Fibroblast of lung (primary cell): ENCODE data around the gene SERAC1. TPM values are rescaled to one million over a fixed set of nuclear protein-coding genes. Genes with fewer than 3 reads are reported as not detected.
"Not testable (repeated sequence)": the region's sequence is repeated elsewhere in the genome, so short reads cannot be mapped to it uniquely, and the experiment has no call there.

Experiments used
- DNase-seq, 2 donors: peaks; one replicate each; pipeline versions ENCODE4 v3.0.0 to v3.0.0-alpha.2; 2010; ENCODE audit warnings: low read depth in 2 of 2
- H2AFZ ChIP-seq: 2 replicates; pipeline ENCODE4 v1.5.1; 2012; ENCODE audit warnings: low read length, control low read depth, inconsistent platforms
- H3K27ac ChIP-seq: 2 replicates; pipeline ENCODE4 v1.5.1; 2011; ENCODE audit warnings: low read length, control low read depth; ENCODE audit not compliant: insufficient read depth
- H3K27me3 ChIP-seq: 2 replicates; pipeline ENCODE4 v1.5.1; 2011; ENCODE audit warnings: mild to moderate bottlenecking, low read length; ENCODE audit not compliant: control insufficient read depth, insufficient read depth
- H3K36me3 ChIP-seq: 2 replicates; pipeline ENCODE4 v1.5.1; 2011; ENCODE audit warnings: low read length; ENCODE audit not compliant: control insufficient read depth, insufficient read depth
- H3K4me1 ChIP-seq: 2 replicates; pipeline ENCODE4 v1.5.1; 2011; ENCODE audit warnings: low read length; ENCODE audit not compliant: control insufficient read depth, insufficient read depth; ENCODE audit errors: extremely low read depth
- H3K4me2 ChIP-seq: 2 replicates; pipeline ENCODE4 v1.5.1; 2011; ENCODE audit warnings: low read length, control low read depth; ENCODE audit not compliant: insufficient read depth; ENCODE audit errors: extremely low read depth
- H3K4me3 ChIP-seq, 4 experiments: fragments of 200-600 bp in 1 of 4; sonication (generic) in 1 of 4; replicated peaks in 1 of 4; 2 replicates each; pipeline ENCODE4 v1.5.1; 2011 to 2016; ENCODE audit warnings: low read length in 4 of 4, low read depth in 3 of 4, mild to moderate bottlenecking in 3 of 4, control low read depth in 2 of 4, inconsistent platforms in 1 of 4, mixed read lengths in 1 of 4; ENCODE audit not compliant: insufficient read depth in 1 of 4; ENCODE audit errors: control extremely low read depth in 1 of 4
- H3K79me2 ChIP-seq: 2 replicates; pipeline ENCODE4 v1.5.1; 2012; ENCODE audit warnings: mild to moderate bottlenecking, low read length, inconsistent platforms; ENCODE audit not compliant: control insufficient read depth, insufficient read depth
- H3K9ac ChIP-seq: 2 replicates; pipeline ENCODE4 v1.5.1; 2011; ENCODE audit warnings: mild to moderate bottlenecking, low read length, control low read depth; ENCODE audit not compliant: insufficient read depth
- H3K9me3 ChIP-seq: 2 replicates; pipeline ENCODE4 v1.5.1; 2012; ENCODE audit warnings: low read depth, low read length; ENCODE audit not compliant: control insufficient read depth, insufficient read depth
- H4K20me1 ChIP-seq: 2 replicates; pipeline ENCODE4 v1.5.1; 2011; ENCODE audit warnings: low read length; ENCODE audit not compliant: control insufficient read depth, insufficient read depth; ENCODE audit errors: extremely low read depth
- EZH2 ChIP-seq: IDR thresholded peaks from 2 replicates; pipeline ENCODE4 v1.5.1; 2012; ENCODE audit warnings: low read length, control low read depth, mild to moderate bottlenecking; ENCODE audit errors: missing control alignments
- polyA plus RNA-seq, 2 donors: library from polyadenylated mRNA; depleted of rRNA in 1 of 2; stranded (reverse) in 1 of 2; unstranded in 1 of 2; fragments of >200 nt; gene quantifications; 2 replicates each; pipeline ENCODE4 v1.2.1, GENCODE V29; 2011 to 2012; ENCODE audit warnings: missing spikeins in 1 of 2
- total RNA-seq: library from RNA; depleted of rRNA; stranded (reverse); fragments of >200 nt; gene quantifications from 2 replicates; pipeline ENCODE4 v1.2.1, GENCODE V29; 2014
- TF ChIP-seq, protein P1 (sequence below), 2 donors: IDR thresholded peaks in 1 of 2; conservative IDR thresholded peaks in 1 of 2; 1 replicate in 1 of 2; 2 replicates in 1 of 2; pipeline ENCODE4 v1.5.1; 2011 to 2012; ENCODE audit warnings: low read length in 2 of 2, control low read depth in 1 of 2, inconsistent platforms in 1 of 2, low read depth in 1 of 2, mild to moderate bottlenecking in 1 of 2

SERAC1 gene
- total and polyA plus RNA-seq, 2 donors (not counting 1 experiment from before 2014, with no cell fraction given): 21.3 to 37.7 TPM

DNA sequence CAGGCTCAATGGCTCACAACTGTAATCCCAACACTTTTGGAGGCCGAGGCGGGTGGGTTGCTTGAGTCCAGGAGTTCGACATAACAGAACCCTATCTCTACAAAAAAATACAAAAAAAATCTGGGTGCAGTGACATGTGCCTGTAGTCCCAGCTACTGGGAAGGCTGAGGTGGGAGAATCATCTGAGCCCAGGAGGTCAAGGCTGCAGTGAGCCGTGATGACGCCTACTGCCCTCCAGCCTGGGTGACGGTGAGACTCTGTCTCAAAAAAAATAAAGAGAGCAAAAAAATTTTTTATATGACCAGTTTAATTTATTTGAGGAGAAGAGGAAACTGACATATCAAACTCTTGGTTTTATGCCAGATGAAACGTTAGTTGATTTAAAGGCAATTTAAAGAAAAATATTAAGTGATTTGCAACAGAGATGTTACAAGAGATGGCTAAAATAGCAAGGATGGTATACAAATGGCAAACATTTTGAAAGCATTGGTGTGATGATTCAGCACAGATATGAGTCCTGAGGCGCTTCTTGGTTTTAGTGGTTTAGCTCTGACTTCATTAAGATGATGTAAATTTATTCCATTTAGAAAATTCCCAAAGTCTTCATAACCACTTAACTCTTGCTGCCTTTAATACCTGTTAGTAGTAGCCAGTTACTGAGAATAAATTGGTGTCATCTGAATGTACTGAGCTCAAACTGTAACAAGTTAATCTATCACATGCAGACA, 17.8 kb upstream of the SERAC1 start:
- peak; percentile 42 to 89 for DNase-seq

DNA sequence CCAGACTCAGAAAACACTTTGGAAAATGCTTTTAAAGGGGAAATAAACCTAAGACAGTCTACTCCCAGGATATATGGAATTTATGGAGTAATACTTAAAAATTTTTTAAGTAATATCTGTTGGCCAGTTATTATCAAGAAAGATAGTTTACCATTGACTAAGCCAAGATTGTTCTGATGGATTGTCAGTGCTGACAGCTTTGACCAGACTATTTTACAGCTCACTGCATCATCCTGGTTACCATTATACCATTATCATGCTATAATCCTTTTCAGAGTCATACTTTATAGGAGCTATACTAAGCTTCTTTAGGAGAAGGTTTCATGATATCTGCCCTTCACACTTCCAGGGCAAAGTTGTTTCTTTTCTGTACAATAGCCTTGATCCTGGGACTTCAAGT, 16.5 kb upstream of the SERAC1 start:
- Histone ChIP-seq H3K4me3 (no peak overlapping the region), H2AFZ (no peak overlapping the region), H3K9me3 (no peaks in the 10 kb centered on the region), H3K4me1 (no peaks in the 10 kb centered on the region), H4K20me1 (no peaks in the 10 kb centered on the region), H3K4me2 (no peak overlapping the region), H3K79me2 (no peaks in the 10 kb centered on the region), H3K36me3 (no peaks in the 10 kb centered on the region), H3K27ac (no peak overlapping the region), H3K9ac (no peak overlapping the region), H3K27me3 (no peaks in the 10 kb centered on the region)
- DNase-seq: peak; percentile 14 to 47
- TF ChIP-seq, protein P1, sequence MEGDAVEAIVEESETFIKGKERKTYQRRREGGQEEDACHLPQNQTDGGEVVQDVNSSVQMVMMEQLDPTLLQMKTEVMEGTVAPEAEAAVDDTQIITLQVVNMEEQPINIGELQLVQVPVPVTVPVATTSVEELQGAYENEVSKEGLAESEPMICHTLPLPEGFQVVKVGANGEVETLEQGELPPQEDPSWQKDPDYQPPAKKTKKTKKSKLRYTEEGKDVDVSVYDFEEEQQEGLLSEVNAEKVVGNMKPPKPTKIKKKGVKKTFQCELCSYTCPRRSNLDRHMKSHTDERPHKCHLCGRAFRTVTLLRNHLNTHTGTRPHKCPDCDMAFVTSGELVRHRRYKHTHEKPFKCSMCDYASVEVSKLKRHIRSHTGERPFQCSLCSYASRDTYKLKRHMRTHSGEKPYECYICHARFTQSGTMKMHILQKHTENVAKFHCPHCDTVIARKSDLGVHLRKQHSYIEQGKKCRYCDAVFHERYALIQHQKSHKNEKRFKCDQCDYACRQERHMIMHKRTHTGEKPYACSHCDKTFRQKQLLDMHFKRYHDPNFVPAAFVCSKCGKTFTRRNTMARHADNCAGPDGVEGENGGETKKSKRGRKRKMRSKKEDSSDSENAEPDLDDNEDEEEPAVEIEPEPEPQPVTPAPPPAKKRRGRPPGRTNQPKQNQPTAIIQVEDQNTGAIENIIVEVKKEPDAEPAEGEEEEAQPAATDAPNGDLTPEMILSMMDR (conservative IDR thresholded peaks at IDR 0.05 in 1 of 2, IDR thresholded peaks at IDR 0.05 in 1 of 2; ENCODE audit: low read depth in 1 of 2, low read length in 2 of 2): no peak
- TF ChIP-seq EZH2: no peak

More for the DNA sequence above, 17.8 kb upstream of the SERAC1 start:
- H3K9me3 ChIP-seq: no peaks in the 10 kb centered on the region
- H3K9ac ChIP-seq: no peak overlapping the region
- H3K4me1 ChIP-seq: no peaks in the 10 kb centered on the region
- H3K27me3 ChIP-seq: no peaks in the 10 kb centered on the region
- no peaks in the 10 kb centered on the region for H3K79me2 ChIP-seq
- H3K36me3 ChIP-seq: no peaks in the 10 kb centered on the region
- H3K4me2 ChIP-seq: no peak overlapping the region
- no peaks in the 10 kb centered on the region for H4K20me1 ChIP-seq
- H3K4me3 ChIP-seq: no peak overlapping the region
- H2AFZ ChIP-seq: no peak overlapping the region
- H3K27ac ChIP-seq: no peak overlapping the region
- TF ChIP-seq, protein P1 (conservative IDR thresholded peaks at IDR 0.05 in 1 of 2, IDR thresholded peaks at IDR 0.05 in 1 of 2; ENCODE audit: low read depth in 1 of 2, low read length in 2 of 2): no peak
- TF ChIP-seq EZH2: no peak

DNA sequence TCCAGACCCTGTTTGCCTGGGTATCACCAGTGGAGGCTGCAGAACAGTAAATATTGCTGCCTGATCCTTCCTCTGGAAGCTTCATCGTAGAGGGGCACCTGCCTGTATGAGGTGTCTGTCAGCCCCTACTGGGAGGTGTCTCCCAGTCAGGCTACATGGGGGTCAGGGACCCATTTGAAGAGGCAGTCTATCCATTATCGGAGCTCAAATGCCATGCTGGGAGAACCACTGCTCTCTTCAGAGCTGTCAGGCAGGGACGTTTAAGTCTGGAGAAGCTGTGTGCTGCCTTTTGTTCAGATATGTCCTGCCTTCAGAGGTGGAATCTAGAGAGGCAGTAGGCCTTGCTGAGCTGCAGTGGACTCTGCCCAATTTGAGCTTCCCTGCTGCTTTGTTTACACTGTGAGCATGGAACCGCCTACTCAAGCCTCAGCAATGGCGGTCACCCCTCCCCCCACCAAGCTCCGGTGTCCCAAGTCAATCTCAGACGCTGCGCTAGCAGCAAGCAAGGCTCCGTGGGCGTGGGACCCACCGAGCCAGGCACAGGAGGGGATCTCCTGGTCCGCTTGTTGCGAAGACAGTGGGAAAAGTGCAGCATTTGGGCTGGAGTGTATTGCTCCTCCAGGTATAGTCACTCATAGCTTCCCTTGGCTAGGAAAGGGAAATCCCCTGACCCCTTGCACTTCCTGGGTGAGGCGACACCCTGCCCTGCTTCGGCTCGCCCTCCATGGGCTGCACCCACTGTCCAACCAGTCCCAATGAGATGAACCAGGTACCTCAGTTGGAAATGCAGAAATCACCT, 15.3 kb upstream of the SERAC1 start:
- H3K4me2 ChIP-seq, H3K4me3 ChIP-seq, H3K4me1 ChIP-seq, H3K9me3 ChIP-seq, H3K27me3 ChIP-seq, H3K36me3 ChIP-seq, H3K27ac ChIP-seq, H4K20me1 ChIP-seq, H3K9ac ChIP-seq, H2AFZ ChIP-seq, H3K79me2 ChIP-seq: not testable (repeated sequence)
- DNase-seq: peak in 1 of 2 donors; percentile 25

DNA sequence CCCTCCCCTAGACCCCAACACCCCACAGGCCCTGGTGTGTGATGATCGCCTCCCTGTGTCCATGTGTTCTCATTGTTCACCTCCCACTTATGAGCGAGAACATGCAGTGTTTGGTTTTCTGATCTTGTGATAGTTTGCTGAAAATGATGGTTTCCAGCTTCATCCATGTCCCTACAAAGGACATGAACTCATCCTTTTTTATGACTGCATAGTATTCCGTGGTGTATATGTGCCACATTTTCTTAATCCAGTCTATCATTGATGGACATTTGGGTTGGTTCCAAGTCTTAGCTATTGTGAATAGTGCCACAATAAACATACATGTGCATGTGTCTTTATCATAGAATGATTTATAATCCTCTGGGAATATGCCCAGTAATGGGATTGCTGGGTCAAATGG, 9.7 kb upstream of the SERAC1 start:
- H3K4me1 ChIP-seq: peaks cover 10% of the 10 kb centered on the region
- not testable (repeated sequence) for H2AFZ ChIP-seq, DNase-seq, H3K27ac ChIP-seq, H3K4me2 ChIP-seq, H4K20me1 ChIP-seq, H3K36me3 ChIP-seq, H3K9me3 ChIP-seq, H3K27me3 ChIP-seq, H3K9ac ChIP-seq, H3K79me2 ChIP-seq, H3K4me3 ChIP-seq
